ENCODE results near the gene ENPEP. TPM values are rescaled to one million over a fixed set of nuclear protein-coding genes. Genes with fewer than 3 reads are reported as not detected.

The ENPEP gene
- total and polyA plus RNA-seq, 10 of the 15 experiments (the other 5 are each of a cell fraction or from before 2014, with no cell fraction given) = 0.03 TPM; not detected in 9

- ATAC-seq (no peak), FAIRE-seq (no peak), DNase-seq (ENCODE audit: low read depth, low spot score) (no peak)
- ChIA-PET CTCF (interaction anchor here (1.0 kb wide), 1 partner anchor 30 kb away, joined by 4 read pairs; no protein-coding TSS in a partner anchor), RAD21 (ENCODE audit: unreplicated experiment) (no interaction called here), POLR2A (no interaction called here), SMC1A (ENCODE audit: uncharacterized antibody, unreplicated experiment) (interaction anchor here (0.6 kb wide), 1 partner anchor 1179 kb away, joined by 3 read pairs; no protein-coding TSS in a partner anchor)
- Histone ChIP-seq H3K9ac (ENCODE audit: control insufficient read depth, insufficient read depth, low read length) (no peak overlapping the region), H3K4me3 (no peak overlapping the region), H3K9me3 (replicated peaks; ENCODE audit: control insufficient read depth, insufficient read depth, low read length) (no peaks in the 10 kb centered on the region), H3K4me2 (ENCODE audit: control insufficient read depth, insufficient read depth) (no peak overlapping the region), H3K4me1 (ENCODE audit: control insufficient read depth, insufficient read depth, low read length) (no peaks in the 10 kb centered on the region), H2AFZ (ENCODE audit: control insufficient read depth, low read depth, low read length) (no peak overlapping the region), H3K27ac (ENCODE audit: control insufficient read depth, insufficient read depth) (no peak overlapping the region), H4K20me1 (ENCODE audit: control insufficient read depth, insufficient read depth) (no peaks in the 10 kb centered on the region), H3K27me3 (replicated peaks in 1 of 2; ENCODE audit: control insufficient read depth in 2 of 2, insufficient read depth in 2 of 2, low read length in 1 of 2) (no peaks in the 10 kb centered on the region), H3K79me2 (ENCODE audit: control insufficient read depth, insufficient read depth, low read length) (no peaks in the 10 kb centered on the region), H3K36me3 (ENCODE audit: control insufficient read depth in 2 of 2, insufficient read depth in 2 of 2, low read length in 1 of 2) (no peaks in the 10 kb centered on the region)
- 36% methylated on average over 1 of the region's 1 CpG for WGBS (ENCODE audit: insufficient coverage, insufficient replicate concordance, low lambda C conversion rate, missing lambda C conversion rate)
- TF ChIP-seq TCF3 (IDR thresholded peaks at IDR 0.05; ENCODE audit: borderline replicate concordance, insufficient read depth, low read depth, low read length) = no peak
- no peak for TF ChIP-seq CEBPZ (IDR thresholded peaks at IDR 0.05; ENCODE audit: low read depth, low read length)
- no peak for TF ChIP-seq STAT3 (IDR thresholded peaks at IDR 0.05; ENCODE audit: low read depth, low read length)
- TF ChIP-seq KAT2A (conservative IDR thresholded peaks at IDR 0.05; ENCODE audit: control insufficient read depth, low read depth, low read length) = no peak
- no peak for TF ChIP-seq BMI1 (IDR thresholded peaks at IDR 0.05; ENCODE audit: borderline replicate concordance)
- TF ChIP-seq NFYA (IDR thresholded peaks at IDR 0.05; ENCODE audit: borderline replicate concordance, low read depth, low read length) = no peak
- no peak for TF ChIP-seq E2F4 (IDR thresholded peaks at IDR 0.05; ENCODE audit: low read depth, low read length)
- no peak for TF ChIP-seq PBX3 (IDR thresholded peaks at IDR 0.05; ENCODE audit: insufficient replicate concordance, low read depth, low read length)
- no peak for TF ChIP-seq ESRRA (IDR thresholded peaks at IDR 0.05; ENCODE audit: low read length)
- no peak for TF ChIP-seq HSF1 (IDR thresholded peaks at IDR 0.05; ENCODE audit: low read depth, low read length)
- BruUV-seq (replicated peaks) = no TSS peak
- intact Hi-C loops (cut with micrococcal nuclease; ENCODE audit: unreplicated experiment) = no loop called here
- in situ Hi-C loops (cut with MboI) = no loop called here
Observed at GRCh38 chr4:110540982-110541451, 65.1 kb downstream of the ENPEP start.

Data from GM12878 (cell line).